Stimulated activated CD4-positive, alpha-beta T cell treated with anti-CD3 and anti-CD28 coated beads, Interleukin-1b, Interleukin-23, amount 100 ng/mL, for 4 hours (primary cell): Measurements from ENCODE around the gene ONECUT2.

ENCODE experiments used
- DNase-seq, 2 donors: peaks; one replicate each; pipeline ENCODE4 v3.0.0-alpha.2; 2020; ENCODE audit warnings: low read depth in 2 of 2

Gene ONECUT2

DNA sequence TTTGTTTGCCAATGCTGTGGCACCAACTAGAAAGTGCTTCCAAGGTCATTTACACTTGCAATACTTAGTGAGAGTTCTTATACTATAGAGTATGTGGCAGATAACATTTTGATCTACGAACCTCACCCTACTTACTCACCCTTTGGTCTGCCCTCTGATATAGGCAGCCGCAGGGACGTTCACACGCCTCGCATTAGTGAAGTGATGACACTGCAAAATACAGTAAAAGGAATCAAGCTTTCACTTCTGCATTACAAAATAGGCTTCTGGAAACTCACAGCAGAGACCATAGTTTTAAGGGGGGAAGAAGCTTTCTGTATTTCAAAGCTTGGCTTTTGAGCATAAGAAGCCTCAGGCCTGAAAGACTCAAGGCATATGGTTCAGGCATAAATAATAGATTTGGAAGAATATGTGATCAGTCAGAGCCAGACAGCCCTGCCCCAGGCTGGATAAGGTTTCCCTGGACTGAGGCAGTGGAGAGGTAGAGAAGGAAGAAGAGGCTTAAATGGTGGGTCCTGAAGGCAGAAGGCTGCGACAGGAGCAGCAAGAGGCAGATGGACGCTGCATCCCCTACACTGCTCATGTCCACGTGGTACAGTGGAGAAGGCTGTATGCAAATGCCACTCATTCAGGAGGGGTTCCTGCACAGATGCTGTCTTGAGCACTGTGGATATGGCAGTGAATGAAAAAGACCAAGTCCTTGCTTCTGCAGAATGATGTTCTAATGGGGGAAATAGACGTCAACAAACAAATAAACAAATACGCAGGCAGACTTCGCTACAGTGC, 88.2 kb downstream of the ONECUT2 start:
- no peak for DNase-seq

DNA sequence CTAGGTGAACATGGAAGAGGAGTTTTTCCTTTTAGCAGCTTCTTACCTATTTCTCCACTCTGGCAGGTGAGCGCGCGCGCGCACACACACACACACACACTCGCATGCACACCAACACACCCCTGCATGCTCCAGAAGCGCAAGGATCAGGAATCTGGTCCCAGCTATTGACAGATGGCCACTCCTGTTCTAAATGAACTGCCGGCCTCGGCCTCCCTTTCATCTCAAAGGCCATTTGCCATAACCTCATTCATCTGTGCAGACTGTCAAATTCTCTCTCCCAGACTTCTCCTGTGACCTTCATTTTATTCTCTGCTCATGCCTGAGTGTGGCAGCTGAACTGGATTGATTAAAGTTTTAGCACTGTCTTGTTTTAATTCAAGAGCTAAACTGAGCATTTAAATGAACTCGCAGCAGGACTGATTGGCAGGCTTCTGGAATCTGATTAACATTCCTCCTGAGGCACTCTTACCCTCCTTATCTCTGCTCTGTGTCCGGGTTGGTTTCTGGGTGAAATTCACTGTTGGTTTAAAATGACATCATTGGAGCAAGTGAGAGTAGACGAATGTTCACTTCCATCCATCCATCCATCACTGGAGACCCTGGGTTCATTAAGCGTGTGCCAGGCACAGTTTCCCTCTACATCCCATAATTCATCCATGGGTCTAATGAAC, 92.5 kb downstream of the ONECUT2 start:
- no peak for DNase-seq

DNA sequence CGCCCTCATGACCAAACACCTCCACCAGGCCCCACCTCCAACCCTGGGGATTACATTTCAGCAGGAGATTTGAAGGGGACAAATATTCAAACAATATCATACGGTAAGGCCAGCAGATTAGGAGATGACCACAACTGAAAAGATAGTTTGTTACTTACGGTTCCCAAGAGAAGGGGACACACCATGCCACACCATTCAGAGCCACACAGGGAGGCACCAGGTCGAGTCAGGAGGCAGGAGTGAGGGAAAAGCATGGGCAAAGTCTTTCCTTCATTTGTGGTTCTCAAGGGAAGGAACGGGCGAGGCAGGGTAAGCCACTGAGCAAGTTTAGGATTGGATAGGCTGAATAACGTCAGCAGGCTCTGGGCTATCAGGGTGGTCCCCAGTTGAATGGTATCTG, 94.0 kb downstream of the ONECUT2 start:
- DNase-seq = no peak

DNA sequence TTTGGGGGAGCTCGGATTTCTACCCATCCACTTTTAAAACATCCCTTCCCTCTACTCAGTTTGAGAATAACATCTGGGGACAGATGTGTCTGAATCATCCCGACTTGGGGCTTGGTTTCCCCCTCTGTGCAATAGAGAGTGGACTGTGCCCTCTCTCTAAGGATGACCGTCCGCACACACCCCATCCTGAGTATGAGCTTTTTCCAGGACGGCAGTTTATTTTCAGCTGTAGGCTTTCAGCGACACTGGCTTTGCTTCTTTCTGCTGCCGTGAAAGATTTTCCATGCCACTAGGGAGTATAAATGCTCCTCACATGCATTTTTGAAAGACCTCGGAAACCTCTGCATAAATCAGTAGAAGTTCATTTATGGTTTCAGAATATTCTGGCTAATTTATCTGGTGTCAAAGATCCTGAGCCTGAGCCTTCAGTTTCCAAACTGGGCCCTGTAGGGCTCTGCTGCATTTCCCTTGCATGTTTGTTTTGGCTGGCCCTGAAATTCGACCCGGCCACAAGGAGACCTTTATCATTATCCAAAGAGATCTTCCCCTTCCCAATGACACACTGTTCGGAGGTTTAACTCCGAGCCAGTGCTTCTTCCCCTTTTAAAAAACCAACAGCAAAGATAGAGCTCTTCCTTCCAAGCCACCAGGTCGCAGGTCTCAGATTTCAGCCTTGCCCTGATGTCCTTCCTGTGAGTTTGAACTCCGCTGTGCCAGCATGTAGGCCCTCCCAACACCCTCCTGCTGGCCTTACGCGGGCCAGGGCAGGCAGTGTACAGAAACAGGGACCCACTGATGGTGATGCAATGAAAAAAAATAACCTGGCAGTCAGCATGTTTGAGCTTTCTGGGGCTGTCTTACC, 98.1 kb downstream of the ONECUT2 start:
- DNase-seq = no peak

DNA sequence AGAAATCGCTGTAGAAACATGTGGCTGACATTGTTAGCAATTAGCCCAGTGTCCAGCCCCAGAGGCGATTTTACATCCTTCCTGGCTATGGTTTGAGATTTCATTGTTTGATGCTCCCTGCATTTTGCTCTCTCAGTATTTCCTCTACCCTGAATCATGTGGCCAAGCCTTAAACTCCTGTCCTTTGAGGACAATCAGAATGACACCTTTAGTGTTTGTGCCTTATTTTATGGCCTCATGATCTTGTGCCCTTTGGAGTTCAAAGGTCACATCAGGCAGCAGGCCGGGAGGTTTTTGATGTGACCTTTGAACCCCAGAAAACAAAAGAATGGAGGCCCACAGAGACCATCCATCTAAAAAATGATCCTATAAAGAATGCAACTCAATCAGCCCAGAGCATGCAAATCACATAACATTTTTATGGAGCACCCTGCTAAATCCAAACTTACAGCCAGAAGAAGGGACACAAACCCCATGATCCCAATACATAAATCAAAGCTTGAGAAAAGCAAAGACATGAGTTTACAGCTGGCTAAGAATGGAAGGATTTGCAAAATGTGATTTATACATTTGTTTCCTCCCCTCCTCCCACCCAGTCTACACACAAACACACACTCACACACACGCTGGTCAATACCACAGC, 98.8 kb downstream of the ONECUT2 start:
- no peak for DNase-seq

DNA sequence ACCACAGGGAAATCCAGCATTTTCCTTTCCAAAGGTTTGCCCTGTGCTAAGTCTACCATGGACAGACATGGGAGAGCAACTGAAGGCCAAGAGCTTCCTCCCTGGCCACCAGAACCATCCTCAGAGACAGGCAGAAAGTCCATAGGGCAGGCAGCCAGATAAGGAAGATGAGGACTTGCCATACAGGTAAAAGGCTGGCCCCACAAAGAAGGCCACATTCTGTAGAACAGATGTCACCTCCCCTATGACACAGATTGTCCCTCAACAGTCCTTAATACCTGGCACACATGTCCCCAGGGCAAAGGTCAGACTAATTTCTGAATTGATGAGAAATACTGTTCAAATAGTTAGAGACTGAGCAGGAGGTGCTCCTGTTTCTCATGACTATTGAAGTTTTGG, 99.3 kb downstream of the ONECUT2 start:
- DNase-seq = no peak

DNA sequence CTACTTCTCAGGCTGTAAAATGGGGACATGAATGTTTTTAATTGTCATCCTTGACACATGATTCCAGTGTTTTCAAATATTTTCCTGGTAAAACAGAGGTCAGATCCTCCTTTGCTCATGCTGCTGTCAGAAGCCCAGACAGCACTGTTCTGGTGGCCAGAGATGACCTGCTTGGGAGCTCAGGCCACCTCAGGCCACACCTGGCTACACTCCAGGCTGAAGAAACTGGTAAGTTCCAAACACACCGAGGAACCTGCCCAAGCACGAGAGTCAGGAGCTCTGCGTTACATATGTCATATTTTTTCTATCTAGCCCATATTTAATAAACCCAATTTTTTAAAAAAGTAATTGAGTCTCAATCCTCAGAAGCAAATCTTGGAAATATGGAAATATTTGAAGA, 103.4 kb downstream of the ONECUT2 start:
- no peak for DNase-seq

DNA sequence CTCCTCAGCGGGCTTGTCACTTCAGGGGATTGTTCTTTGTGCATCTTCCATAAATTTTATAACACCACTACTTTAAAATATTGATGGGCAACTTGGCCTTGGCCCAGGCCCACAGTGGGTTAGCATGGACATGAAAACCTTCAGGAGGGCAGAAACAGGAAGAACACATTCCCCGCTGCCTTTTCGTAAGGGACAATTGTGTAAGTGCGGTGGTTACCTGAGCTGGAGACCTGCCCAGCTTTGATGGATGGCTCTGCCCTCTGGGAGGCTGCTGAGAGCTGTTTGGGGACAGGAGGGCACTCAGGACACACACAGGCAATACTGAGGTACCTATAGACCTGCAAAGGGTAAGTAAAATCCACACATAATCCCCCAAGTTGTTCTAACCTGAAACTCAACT, 104.5 kb downstream of the ONECUT2 start:
- no peak for DNase-seq
